GM21529 (cell line): Measurements from ENCODE around the gene CFC1.
"Not testable (repeated sequence)": the region's sequence is repeated elsewhere in the genome, so short reads cannot be mapped to it uniquely, and the experiment has no call there.

Experiments
- ATAC-seq: cut with Tn5 transposase; IDR thresholded peaks from one replicate; pipeline ENCODE4 v1.9.1; 2021; ENCODE audit not compliant: unreplicated experiment

CFC1 gene

DNA sequence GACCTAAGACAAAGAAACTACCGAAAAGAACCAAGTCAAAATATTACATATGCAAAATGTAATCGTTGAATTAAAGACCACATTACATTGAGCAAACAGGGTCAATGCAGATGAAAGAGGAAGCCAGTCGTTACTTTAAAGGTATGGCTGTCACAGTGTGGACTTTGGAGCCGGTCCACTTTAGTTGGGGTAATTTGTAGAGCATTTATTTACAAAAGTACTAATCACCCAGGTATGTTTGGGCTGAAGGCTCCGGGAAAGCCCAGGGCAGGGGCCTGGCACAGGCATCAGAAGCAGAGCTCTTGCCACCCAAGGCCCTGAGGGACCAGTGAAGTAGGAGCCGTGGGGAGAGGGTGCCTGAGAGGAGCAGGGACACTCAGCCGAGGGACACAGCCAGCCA is 15.8 kb downstream of the CFC1 start:
- not testable (repeated sequence) for ATAC-seq

- ATAC-seq, result not testable (repeated sequence)
Measured at GRCh38 chr2:130582970-130583369, 16.4 kb downstream of the CFC1 start.

- not testable (repeated sequence) for ATAC-seq
Measured at GRCh38 chr2:130581491-130581890, 17.9 kb downstream of the CFC1 start.

- not testable (repeated sequence) for ATAC-seq
Measured at GRCh38 chr2:130579121-130579520, 20.3 kb downstream of the CFC1 start.

DNA sequence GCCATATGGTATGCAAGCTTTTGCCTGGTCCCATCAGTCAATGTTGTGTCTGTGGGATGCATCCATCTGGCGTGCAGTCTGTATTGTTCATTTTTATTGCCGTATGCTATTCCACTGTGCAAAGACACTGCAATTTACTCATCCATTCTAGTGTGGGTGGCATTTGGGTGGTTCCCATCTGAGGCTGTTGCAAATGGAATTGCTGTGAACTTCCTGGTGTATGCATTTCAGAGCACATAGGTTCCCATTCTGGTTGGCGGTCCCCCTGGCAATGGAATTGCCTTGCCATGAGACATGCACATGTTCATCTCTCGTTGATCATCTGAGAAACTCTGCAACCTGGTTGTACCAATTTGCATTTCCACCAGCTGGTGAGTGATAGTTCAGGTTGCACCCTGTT is 21.8 kb downstream of the CFC1 start:
- ATAC-seq, result not testable (repeated sequence)

GRCh38 chr2:130576209-130576784 is 23.1 kb downstream of the CFC1 start:
- ATAC-seq, result not testable (repeated sequence)

DNA sequence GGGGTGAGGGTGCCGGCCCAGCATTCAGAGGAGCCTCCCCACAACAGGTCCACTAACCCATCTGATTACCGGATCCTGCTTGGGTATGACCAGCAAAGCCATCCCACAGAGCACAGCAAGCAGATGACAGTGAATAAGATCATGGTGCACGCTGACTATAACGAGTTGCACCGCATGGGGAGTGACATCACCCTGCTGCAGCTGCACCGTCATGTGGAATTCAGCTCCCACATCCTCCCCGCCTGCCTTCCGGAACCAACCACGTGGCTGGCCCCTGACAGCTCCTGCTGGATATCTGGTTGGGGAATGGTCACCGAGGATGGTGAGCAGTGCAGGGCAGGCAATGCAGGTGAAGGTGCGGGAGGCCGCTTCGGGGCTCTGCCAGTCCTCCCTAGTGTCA is 25.1 kb downstream of the CFC1 start:
- not testable (repeated sequence) for ATAC-seq

DNA sequence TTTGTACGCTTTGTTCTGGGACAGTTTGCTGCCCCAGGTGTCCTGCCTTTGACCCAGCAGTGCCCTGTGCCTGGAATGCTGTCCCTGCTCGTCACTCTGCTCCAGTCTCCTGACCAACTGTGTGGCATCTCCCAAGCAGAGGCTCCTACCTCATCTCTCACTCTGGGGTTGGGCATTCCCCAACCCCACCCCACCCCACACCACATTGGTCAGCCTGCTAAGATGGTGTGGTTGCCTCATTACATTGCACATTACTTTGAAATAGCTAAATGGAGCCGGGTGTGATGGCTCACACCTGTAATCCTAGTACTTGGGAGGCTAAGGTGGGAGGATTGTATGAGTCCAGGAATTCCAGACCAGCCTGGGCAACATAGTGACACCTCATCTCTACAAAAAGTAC is 27.4 kb downstream of the CFC1 start:
- not testable (repeated sequence) for ATAC-seq

DNA sequence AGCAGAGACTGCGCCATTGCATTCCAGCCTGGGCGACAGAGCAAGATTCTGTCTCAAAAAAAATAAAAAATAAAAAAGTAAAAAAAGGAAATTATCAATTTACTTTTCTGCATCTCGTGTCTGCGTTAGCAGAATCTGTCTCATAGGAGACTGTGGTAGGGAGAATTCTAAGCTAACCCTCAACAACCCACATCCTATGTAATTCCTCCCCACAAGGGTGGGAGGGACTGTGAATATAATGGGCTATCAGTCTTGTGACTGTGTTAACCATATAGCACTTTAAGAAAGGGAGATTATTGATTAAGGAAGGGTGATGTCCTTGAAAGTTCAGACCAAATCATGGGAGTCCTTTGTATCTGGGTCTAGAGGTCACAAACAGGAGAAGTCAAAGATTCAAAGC is 33.2 kb downstream of the CFC1 start:
- not testable (repeated sequence) for ATAC-seq

GRCh38 chr2:130556441-130556840 is 42.9 kb downstream of the CFC1 start:
- ATAC-seq, result not testable (repeated sequence)

DNA sequence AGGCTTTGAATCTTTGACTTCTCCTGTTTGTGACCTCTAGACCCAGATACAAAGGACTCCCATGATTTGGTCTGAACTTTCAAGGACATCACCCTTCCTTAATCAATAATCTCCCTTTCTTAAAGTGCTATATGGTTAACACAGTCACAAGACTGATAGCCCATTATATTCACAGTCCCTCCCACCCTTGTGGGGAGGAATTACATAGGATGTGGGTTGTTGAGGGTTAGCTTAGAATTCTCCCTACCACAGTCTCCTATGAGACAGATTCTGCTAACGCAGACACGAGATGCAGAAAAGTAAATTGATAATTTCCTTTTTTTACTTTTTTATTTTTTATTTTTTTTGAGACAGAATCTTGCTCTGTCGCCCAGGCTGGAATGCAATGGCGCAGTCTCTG is 45.2 kb downstream of the CFC1 start:
- ATAC-seq, result not testable (repeated sequence)

DNA sequence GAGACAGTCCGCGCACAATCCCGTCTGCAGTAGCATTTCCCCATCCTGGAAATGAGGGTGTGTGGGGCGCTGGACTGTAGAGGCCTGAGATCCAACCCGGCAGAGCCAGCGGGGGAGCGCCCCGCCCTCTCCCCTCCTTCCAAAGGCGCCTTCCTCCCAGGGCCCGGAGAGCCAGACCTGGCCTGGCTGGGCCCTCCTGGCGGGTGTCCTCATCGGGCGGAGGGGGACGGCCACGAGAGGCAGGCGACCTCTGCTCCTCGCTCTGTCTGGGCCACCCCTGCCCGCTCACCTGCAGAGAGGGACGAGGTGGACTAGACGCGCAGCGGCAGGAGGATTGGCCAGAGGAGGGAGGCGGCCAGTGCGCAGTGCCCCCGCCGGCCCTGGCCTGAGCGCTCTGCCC is 49.9 kb downstream of the CFC1 start:
- ATAC-seq, result not testable (repeated sequence)

DNA sequence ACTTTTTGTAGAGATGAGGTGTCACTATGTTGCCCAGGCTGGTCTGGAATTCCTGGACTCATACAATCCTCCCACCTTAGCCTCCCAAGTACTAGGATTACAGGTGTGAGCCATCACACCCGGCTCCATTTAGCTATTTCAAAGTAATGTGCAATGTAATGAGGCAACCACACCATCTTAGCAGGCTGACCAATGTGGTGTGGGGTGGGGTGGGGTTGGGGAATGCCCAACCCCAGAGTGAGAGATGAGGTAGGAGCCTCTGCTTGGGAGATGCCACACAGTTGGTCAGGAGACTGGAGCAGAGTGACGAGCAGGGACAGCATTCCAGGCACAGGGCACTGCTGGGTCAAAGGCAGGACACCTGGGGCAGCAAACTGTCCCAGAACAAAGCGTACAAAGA is 51.0 kb downstream of the CFC1 start:
- not testable (repeated sequence) for ATAC-seq

DNA sequence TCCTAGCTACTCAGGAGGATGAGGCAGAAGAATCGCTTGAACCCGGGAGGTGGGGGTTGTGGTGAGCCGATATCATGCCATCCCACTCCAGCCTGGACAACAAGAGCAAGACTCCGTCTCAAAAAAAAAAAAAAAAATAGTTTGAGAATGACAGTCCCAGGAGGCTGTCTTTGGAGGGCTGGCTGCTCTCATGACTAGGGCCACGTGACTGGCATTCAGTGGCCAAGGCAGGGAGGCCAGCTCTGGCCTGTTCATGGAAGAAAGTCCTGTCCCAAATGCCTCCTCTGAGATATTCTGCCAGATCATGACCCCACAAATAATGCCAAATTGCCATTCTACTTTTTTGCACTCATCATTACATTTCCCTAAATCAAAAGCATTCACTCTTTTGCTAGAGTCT is 54.4 kb downstream of the CFC1 start:
- not testable (repeated sequence) for ATAC-seq

DNA sequence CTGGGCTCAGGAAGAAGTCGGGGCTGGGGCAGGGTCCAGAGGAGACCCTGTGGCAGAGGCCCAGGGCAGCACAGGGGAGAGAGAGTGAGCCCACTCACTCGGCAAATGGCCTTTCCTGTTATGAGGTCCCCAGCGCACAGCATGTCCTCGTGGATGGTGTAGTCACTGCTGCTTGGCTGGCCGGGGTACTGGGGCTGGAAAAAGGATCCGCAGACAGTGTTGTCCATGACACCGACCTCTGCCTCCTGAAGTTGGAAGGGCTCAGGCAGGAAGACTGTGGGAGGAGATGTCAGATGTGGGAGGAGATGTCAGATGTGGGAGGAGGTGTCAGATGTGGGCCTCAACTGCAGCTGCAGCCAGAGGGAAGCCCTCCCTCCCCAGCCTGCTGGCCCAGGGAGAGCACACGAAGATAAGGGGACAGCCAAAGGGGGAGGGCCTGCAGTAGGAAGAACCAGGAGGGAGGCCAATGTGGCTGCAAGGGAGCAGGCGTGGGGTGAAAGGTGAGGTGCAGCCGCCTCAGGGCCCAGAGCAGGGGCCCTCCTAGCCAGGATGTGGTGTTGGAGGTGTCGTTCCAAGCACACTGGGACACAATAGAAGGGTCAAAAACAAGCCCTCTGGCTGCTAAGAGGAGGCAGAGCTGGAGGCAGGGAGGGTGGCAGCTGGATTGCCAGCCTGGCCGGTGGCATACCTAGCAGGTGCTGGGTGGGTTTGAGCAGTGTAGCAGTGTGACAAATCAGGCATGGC is 55.4 kb downstream of the CFC1 start:
- ATAC-seq, result not testable (repeated sequence)

GRCh38 chr2:130542789-130543188 is 56.6 kb downstream of the CFC1 start:
- not testable (repeated sequence) for ATAC-seq
